SU-DHL-6 (cell line): ENCODE results near the gene SRGAP3.

ENCODE experiments used
- H2AFZ ChIP-seq: fragments of 200-600 bp; sonication (generic); 2 replicates; pipeline ENCODE4 v1.6.1; 2014; ENCODE audit warnings: low read depth, mild to moderate bottlenecking, moderate library complexity, mixed read lengths, antibody characterized with exemption, low read length; ENCODE audit not compliant: severe bottlenecking
- H3F3A ChIP-seq: fragments of 200-600 bp; shearing (Covaris generic); 2 replicates; pipeline ENCODE4 v1.6.0; 2016; ENCODE audit warnings: antibody characterized with exemption, mild to moderate bottlenecking; ENCODE audit not compliant: insufficient read depth
- H3K27ac ChIP-seq: fragments of 200-600 bp; sonication (generic); 2 replicates; pipeline ENCODE4 v1.5.1; 2016; ENCODE audit warnings: low read depth, mild to moderate bottlenecking, low read length, moderate library complexity, mixed read lengths
- H3K27me3 ChIP-seq: fragments of 200-600 bp; sonication (generic), shearing (Covaris generic); 2 replicates; pipeline ENCODE4 v1.6.0; 2014; ENCODE audit warnings: mild to moderate bottlenecking, low read length
- H3K36me3 ChIP-seq: fragments of 200-600 bp; sonication (generic); 2 replicates; pipeline ENCODE4 v1.6.1; 2014; ENCODE audit warnings: mild to moderate bottlenecking, low read length, mixed read lengths
- H3K4me2 ChIP-seq: fragments of 300-600, 200-600 bp; shearing (Covaris generic), sonication (generic); 2 replicates; pipeline ENCODE4 v1.6.0; 2014; ENCODE audit warnings: low read length, low read depth, mild to moderate bottlenecking; ENCODE audit not compliant: poor library complexity, severe bottlenecking
- H3K4me3 ChIP-seq: fragments of 200-600 bp; sonication (generic); 2 replicates; pipeline ENCODE4 v1.5.1; 2014; ENCODE audit warnings: antibody characterized with exemption, low read length, mild to moderate bottlenecking, mixed read lengths; ENCODE audit not compliant: insufficient read depth, poor library complexity, severe bottlenecking
- H3K79me2 ChIP-seq: fragments of 200-600 bp; sonication (generic); 2 replicates; pipeline ENCODE4 v1.6.1; 2014; ENCODE audit warnings: mild to moderate bottlenecking, low read length, moderate library complexity; ENCODE audit not compliant: insufficient read depth
- H3K9ac ChIP-seq: fragments of 200-600 bp; sonication (generic); 2 replicates; pipeline ENCODE4 v1.7.0; 2014; ENCODE audit warnings: mild to moderate bottlenecking, low read length
- H3K9me2 ChIP-seq: fragments of 200-600 bp; sonication (generic); replicated peaks from 2 replicates; pipeline ENCODE4 v1.6.1; 2014; ENCODE audit warnings: low read length; ENCODE audit not compliant: insufficient read depth
- H3K9me3 ChIP-seq: fragments of 200-600 bp; sonication (generic); 2 replicates; pipeline ENCODE4 v1.6.1; 2014; ENCODE audit warnings: low read length, mixed read lengths; ENCODE audit not compliant: insufficient read depth
- H4K20me1 ChIP-seq: fragments of 200-600 bp; sonication (generic); 2 replicates; pipeline ENCODE4 v1.6.1; 2014; ENCODE audit warnings: low read depth, mild to moderate bottlenecking, antibody characterized with exemption, low read length, moderate library complexity, mixed read lengths
- EZH2phosphoT487 ChIP-seq: fragments of 200-600 bp; sonication (generic), shearing (Covaris generic); conservative IDR thresholded peaks from 2 replicates; pipeline ENCODE4 v1.6.1; 2018; ENCODE audit warnings: mild to moderate bottlenecking, antibody characterized with exemption, low read length, moderate library complexity, mixed read lengths
- TF ChIP-seq, protein P1 (sequence below): fragments of 200-600 bp; sonication (generic); IDR thresholded peaks from one replicate; pipeline ENCODE4 v1.5.1; 2017; ENCODE audit warnings: antibody characterized with exemption, mild to moderate bottlenecking, low read length, moderate library complexity; ENCODE audit not compliant: insufficient read depth, poor library complexity, severe bottlenecking

Gene SRGAP3

DNA sequence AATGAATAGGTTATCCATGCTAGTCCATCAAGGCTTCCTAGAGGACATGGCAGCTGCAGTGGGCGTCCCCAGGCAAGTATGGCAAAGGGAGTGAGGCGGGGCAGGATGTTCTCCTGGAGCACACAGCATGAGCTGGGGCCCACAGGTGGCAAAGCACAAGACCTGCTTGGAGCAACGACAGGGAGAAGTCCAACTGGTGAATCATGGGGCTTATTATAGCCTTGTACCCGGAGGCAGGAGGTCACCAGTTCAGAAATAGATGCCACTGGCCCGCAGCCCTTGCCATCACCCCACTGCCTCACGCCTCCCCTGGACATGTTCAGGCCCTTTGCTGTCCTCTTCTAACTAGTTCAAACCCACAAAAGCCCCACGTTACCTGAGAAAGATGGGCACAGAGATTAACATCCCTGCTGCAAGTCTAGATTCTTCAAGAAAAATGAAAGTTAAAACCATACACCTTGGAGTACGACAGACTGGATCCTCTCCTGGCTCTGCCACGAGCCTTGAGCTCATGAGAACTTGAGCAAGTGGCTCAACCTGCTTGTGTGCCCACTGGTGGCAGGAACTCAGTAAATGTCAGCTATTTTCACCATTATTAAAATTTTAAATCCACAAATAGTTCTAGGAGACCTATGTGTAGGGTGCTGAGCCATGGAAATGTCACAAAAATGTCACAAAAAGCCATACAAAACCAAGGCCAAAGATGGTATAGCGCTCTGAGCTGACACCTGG, 1.8 kb upstream of the SRGAP3 start:
- no peak overlapping the region for H3K4me3 ChIP-seq
- no peaks in the 10 kb centered on the region for H3K79me2 ChIP-seq
- no peaks in the 10 kb centered on the region for H4K20me1 ChIP-seq
- no peak overlapping the region for H2AFZ ChIP-seq
- no peaks in the 10 kb centered on the region for H3K36me3 ChIP-seq
- H3K27me3 ChIP-seq: no peaks in the 10 kb centered on the region
- H3K9me2 ChIP-seq: no peaks in the 10 kb centered on the region
- no peaks in the 10 kb centered on the region for H3F3A ChIP-seq
- TF ChIP-seq, protein P1, sequence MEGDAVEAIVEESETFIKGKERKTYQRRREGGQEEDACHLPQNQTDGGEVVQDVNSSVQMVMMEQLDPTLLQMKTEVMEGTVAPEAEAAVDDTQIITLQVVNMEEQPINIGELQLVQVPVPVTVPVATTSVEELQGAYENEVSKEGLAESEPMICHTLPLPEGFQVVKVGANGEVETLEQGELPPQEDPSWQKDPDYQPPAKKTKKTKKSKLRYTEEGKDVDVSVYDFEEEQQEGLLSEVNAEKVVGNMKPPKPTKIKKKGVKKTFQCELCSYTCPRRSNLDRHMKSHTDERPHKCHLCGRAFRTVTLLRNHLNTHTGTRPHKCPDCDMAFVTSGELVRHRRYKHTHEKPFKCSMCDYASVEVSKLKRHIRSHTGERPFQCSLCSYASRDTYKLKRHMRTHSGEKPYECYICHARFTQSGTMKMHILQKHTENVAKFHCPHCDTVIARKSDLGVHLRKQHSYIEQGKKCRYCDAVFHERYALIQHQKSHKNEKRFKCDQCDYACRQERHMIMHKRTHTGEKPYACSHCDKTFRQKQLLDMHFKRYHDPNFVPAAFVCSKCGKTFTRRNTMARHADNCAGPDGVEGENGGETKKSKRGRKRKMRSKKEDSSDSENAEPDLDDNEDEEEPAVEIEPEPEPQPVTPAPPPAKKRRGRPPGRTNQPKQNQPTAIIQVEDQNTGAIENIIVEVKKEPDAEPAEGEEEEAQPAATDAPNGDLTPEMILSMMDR: no peak
- no peak for TF ChIP-seq EZH2phosphoT487
- no peaks in the 10 kb centered on the region for H3K9me3 ChIP-seq
- H3K9ac ChIP-seq: no peak overlapping the region
- H3K4me2 ChIP-seq: no peak overlapping the region
- H3K27ac ChIP-seq: no peak overlapping the region

DNA sequence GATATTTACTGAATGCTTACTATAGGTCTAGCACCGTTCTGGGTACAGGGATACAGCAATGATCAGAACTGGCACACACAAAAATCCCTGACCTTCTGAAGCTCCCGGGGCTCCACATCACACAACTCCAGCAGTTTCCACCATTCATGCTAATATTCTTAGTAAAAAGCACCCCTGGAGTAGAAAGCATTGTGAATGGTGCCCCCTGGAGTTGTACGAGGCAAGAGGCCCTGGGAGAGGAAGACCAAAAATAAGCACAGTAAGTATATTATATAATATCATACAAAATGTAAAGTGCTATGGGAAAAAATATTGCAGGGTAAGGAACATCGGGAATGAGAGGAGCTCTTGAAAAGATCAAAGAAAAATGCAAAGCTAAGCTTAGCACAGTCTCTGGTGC, 790 bp upstream of the SRGAP3 start:
- Histone ChIP-seq H3K27me3 (no peaks in the 10 kb centered on the region), H2AFZ (no peak overlapping the region), H3K27ac (no peak overlapping the region), H3K4me2 (no peak overlapping the region), H3K4me3 (no peak overlapping the region), H3K36me3 (no peaks in the 10 kb centered on the region), H3F3A (no peaks in the 10 kb centered on the region), H4K20me1 (no peaks in the 10 kb centered on the region), H3K9ac (no peak overlapping the region), H3K9me2 (no peaks in the 10 kb centered on the region), H3K9me3 (no peaks in the 10 kb centered on the region), H3K79me2 (no peaks in the 10 kb centered on the region)
- TF ChIP-seq, protein P1: no peak
- no peak for TF ChIP-seq EZH2phosphoT487

- Histone ChIP-seq H2AFZ (peak overlapping the region; percentile 85), H3K4me2 (peak overlapping the region; percentile 61), H3K9me2 (no peaks in the 10 kb centered on the region), H3K27me3 (no peaks in the 10 kb centered on the region), H4K20me1 (no peaks in the 10 kb centered on the region), H3K36me3 (no peaks in the 10 kb centered on the region), H3K9ac (peak overlapping the region; percentile 49), H3K27ac (no peak overlapping the region), H3K79me2 (no peaks in the 10 kb centered on the region), H3F3A (no peaks in the 10 kb centered on the region), H3K9me3 (no peaks in the 10 kb centered on the region), H3K4me3 (peak overlapping the region; percentile 47)
- no peak for TF ChIP-seq EZH2phosphoT487
- TF ChIP-seq, protein P1: no peak
These were observed 749 bp downstream of the SRGAP3 start for GRCh38 chr3:9248522-9249271.
